Amniotic epithelial cell (primary cell): ENCODE data around the gene BFSP2.
"Not testable (repeated sequence)": the region's sequence is repeated elsewhere in the genome, so short reads cannot be mapped to it uniquely, and the experiment has no call there.

ENCODE experiments used
- DNase-seq: peaks from one replicate; pipeline ENCODE4 v3.0.0-alpha.2; 2010; ENCODE audit warnings: low read depth

Gene BFSP2

GRCh38 chr3:133457465-133458067, 57.7 kb downstream of the BFSP2 start:
- no peak for DNase-seq

- DNase-seq: no peak
These were observed 59.5 kb downstream of the BFSP2 start for GRCh38 chr3:133459400-133459799.

- DNase-seq: no peak
These were observed 61.0 kb downstream of the BFSP2 start for GRCh38 chr3:133460809-133461208.

- no peak for DNase-seq
These were observed 61.4 kb downstream of the BFSP2 start for GRCh38 chr3:133461291-133461690.

GRCh38 chr3:133463347-133463860, 63.5 kb downstream of the BFSP2 start:
- DNase-seq: no peak

- peak; percentile 31 for DNase-seq
These were observed 64.7 kb downstream of the BFSP2 start for GRCh38 chr3:133464573-133464972.

GRCh38 chr3:133466531-133467386, 66.9 kb downstream of the BFSP2 start:
- no peak for DNase-seq

- no peak for DNase-seq
These were observed 67.9 kb downstream of the BFSP2 start for GRCh38 chr3:133467780-133468179.

GRCh38 chr3:133468251-133468721, 68.4 kb downstream of the BFSP2 start:
- DNase-seq: no peak

- no peak for DNase-seq
These were observed 69.4 kb downstream of the BFSP2 start for GRCh38 chr3:133469140-133469731.

GRCh38 chr3:133472242-133472641, 72.4 kb downstream of the BFSP2 start:
- DNase-seq: no peak

- no peak for DNase-seq
These were observed 73.0 kb downstream of the BFSP2 start for GRCh38 chr3:133472889-133473288.

GRCh38 chr3:133473472-133474191, 73.8 kb downstream of the BFSP2 start:
- not testable (repeated sequence) for DNase-seq

- DNase-seq: no peak
These were observed 74.5 kb downstream of the BFSP2 start for GRCh38 chr3:133474251-133474801.

- DNase-seq: no peak
These were observed 75.0 kb downstream of the BFSP2 start for GRCh38 chr3:133474817-133475216.

- DNase-seq: no peak
These were observed 75.6 kb downstream of the BFSP2 start for GRCh38 chr3:133475245-133476010.

GRCh38 chr3:133476971-133477375, 77.1 kb downstream of the BFSP2 start:
- DNase-seq: no peak

- DNase-seq: no peak
These were observed 77.6 kb downstream of the BFSP2 start for GRCh38 chr3:133477487-133477886.

GRCh38 chr3:133478624-133479023, 78.8 kb downstream of the BFSP2 start:
- DNase-seq: no peak

- no peak for DNase-seq
These were observed 79.5 kb downstream of the BFSP2 start for GRCh38 chr3:133479401-133479800.
